M059J (cell line): ENCODE measurements around the gene XPO6. TPM values are rescaled to one million over a fixed set of nuclear protein-coding genes. Genes with fewer than 3 reads are reported as not detected.

ENCODE experiments used
- DNase-seq: peaks from one replicate; pipeline ENCODE4 v3.0.0-alpha.2; 2012; ENCODE audit warnings: low read depth
- total RNA-seq: library from RNA; depleted of rRNA; stranded (reverse); fragments of >200 nt; shearing (Covaris generic); gene quantifications from 2 replicates; pipeline ENCODE4 v1.2.3, GENCODE V29; 2014; rRNA removed

The XPO6 gene
- total RNA-seq, 1 experiment from 2014 or later: 175 TPM

DNA sequence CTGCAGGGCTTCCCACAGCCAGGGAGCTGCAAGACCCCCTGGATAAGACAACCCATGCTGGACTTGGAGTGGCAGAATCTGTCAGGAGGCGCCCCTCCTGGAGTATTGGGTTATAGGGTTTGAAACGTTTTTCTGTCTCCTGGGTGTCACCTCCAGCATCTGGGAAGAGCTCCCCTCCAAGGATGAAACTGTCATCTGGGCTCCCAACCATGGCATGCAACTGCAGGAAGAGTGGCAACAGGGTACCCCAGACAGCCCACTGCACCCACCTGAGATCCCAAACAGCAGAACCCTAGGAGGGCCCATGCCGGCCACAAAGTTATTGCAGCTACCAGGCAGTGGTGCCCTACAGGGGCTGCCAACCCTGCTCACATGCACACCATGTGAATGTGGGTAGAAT, 147.6 kb downstream of the XPO6 start:
- no peak for DNase-seq

- DNase-seq: no peak
Measured at GRCh38 chr16:28063591-28064061, 148.1 kb downstream of the XPO6 start, which contains the start of gene GSG1L. Gene GSG1L (minus strand): TSS chr16:28063714. CDS start chr16:28063424, 290 bp downstream.

GRCh38 chr16:28062847-28063521, 148.8 kb downstream of the XPO6 start:
- DNase-seq: no peak

DNA sequence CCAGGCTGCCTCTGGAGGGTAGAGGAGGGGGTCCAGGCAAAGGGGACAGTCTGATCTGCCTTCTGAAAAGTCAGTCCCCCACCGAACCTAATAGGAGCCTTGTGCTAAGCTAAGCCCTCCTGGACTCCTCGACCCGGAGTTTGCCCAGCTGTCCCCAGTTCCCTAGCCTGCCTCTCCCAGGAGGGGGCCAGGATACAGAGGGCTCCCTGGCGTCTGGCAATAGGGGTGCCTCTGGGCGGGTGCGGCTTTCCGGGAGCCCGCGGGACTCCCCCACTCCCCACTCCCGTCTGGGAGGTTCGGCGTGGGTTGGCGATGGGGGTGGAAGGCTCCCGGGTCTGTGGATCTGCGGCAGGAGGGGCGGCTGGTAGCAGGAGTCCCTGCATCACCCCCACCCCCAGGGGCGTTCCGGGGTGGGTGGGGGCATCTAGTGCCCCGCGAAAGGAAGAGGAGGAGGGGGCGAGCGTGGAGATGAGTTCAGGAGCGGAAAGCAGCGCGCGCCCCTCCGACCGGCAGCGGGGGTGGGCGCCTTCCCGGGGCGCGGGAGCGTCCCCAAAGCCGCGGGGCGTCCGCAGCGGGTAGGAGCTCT, 149.4 kb downstream of the XPO6 start:
- no peak for DNase-seq

GRCh38 chr16:28061352-28062101, 150.2 kb downstream of the XPO6 start:
- DNase-seq: no peak

- no peak for DNase-seq
Measured at GRCh38 chr16:28059841-28060575, 151.8 kb downstream of the XPO6 start.

- no peak for DNase-seq
Measured at GRCh38 chr16:28058839-28059589, 152.8 kb downstream of the XPO6 start.

DNA sequence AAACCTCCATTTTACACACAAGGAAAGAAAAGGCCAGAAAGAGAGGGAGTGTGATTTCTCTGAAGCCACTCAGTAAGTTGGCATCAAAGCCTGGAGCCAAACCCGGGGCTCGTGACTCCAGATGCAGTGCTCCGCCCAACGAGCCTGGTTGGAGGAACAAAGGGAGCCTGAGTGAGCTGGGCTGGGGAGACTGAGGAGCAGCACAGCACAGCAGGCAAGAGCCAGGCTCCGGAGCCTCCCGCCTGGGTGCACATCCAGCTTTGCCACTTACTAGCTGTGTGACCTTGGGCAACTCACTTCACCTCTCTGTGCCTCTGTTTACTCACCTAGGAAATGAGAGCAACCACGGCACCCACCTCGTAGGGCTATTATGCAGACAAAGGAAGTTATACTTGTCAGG, 153.8 kb downstream of the XPO6 start:
- no peak for DNase-seq

- no peak for DNase-seq
Measured at GRCh38 chr16:28053461-28053860, 158.3 kb downstream of the XPO6 start.

GRCh38 chr16:28052274-28053128, 159.3 kb downstream of the XPO6 start:
- no peak for DNase-seq

DNA sequence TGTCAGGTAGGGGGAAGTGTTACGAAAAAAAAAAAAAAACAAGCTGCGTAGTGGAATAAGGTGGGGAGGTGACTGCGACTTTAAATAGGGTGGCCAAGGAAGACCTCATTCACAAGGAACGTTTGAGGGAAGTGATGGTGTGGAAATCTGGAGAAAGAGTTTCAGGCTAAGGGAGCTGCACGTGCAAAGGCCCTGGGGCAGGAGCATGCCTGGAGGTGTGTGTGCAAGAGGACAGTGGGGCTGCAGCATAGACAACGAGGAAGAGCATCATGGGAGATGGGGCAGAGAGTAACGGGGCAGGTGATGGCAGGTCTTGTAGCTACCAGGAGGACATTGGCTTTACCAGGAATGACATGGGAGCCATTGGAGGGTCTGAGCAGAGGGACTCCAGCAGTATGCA, 160.3 kb downstream of the XPO6 start:
- DNase-seq: no peak

Other genes starting within 250 kb of the XPO6 start
- not detected in 2 replicates for gene GSG1L, start 148.3 kb downstream of the XPO6 start, total RNA-seq
- gene SBK1, start 80.6 kb upstream of the XPO6 start, total RNA-seq: 0.07 TPM in 1 of 2 replicates, not detected in the other
- gene NPIPB6, start 151.5 kb upstream of the XPO6 start, total RNA-seq: 0.07 and 0.42 TPM in 2 replicates
- gene EIF3CL, start 191.9 kb upstream of the XPO6 start, total RNA-seq: 21.7 and 39.4 TPM in 2 replicates